WTC11 (cell line): ENCODE measurements around the gene EAF2. TPM values are rescaled to one million over a fixed set of nuclear protein-coding genes. Genes with fewer than 3 reads are reported as not detected.
A peak's percentile ranks its signal among the peaks of the same experiment; 100 is the strongest.

ENCODE experiments used
- ATAC-seq: fragments of 200-7000 bp; cut with Tn5 transposase; 2 replicates; pipeline ENCODE4 v1.10.0; 2021; ENCODE audit warnings: mild to moderate bottlenecking, moderate library complexity
- CTCF ChIA-PET: fragments of 300-600 bp; sonication (Branson Sonifier 250); formaldehyde crosslinking; loops from one replicate; lab custom pipeline; 2021; ENCODE audit warnings: antibody characterized with exemption; lab: Charles Lee
- POLR2A ChIA-PET: fragments of 350-600 bp; sonication (Branson Sonifier 250); formaldehyde crosslinking; loops from one replicate; lab custom pipeline; 2021; ENCODE audit warnings: antibody characterized with exemption; lab: Charles Lee
- DNase-seq: peaks from one replicate; pipeline ENCODE4 v3.0.0; 2021; ENCODE audit warnings: low spot score
- H3K27ac Mint-ChIP-seq: 2 replicates; pipeline ENCODE4 v1.8.0; 2021; ENCODE audit warnings: mixed read lengths
- H3K27me3 Mint-ChIP-seq: 2 replicates; pipeline ENCODE4 v1.8.0; 2021; ENCODE audit warnings: low read depth, mild to moderate bottlenecking, moderate library complexity, mixed read lengths
- H3K36me3 Mint-ChIP-seq: 2 replicates; pipeline ENCODE4 v1.8.0; 2021; ENCODE audit warnings: mixed read lengths
- H3K4me1 Mint-ChIP-seq: 2 replicates; pipeline ENCODE4 v1.8.0; 2022; ENCODE audit warnings: mixed read lengths
- H3K4me3 Mint-ChIP-seq: 2 replicates; pipeline ENCODE4 v1.8.0; 2021; ENCODE audit warnings: mild to moderate bottlenecking, moderate library complexity, mixed read lengths
- H3K9me3 Mint-ChIP-seq: 2 replicates; pipeline ENCODE4 v1.8.0; 2021; ENCODE audit warnings: mixed read lengths
- ATF2 ChIP-seq: sonication (generic); formaldehyde crosslinking; IDR thresholded peaks from 2 replicates; pipeline ENCODE4 v1.8.1; 2022; ENCODE audit warnings: low read depth, missing genetic modification reagents, borderline replicate concordance
- CTCF ChIP-seq: fragments of 200-600 bp; IDR thresholded peaks from 2 replicates; pipeline ENCODE4 v1.8.0; 2022; ENCODE audit warnings: antibody characterized with exemption
- ERG ChIP-seq: fragments of 250-450 bp; sonication (Bioruptor Pico); IDR thresholded peaks from 2 replicates; pipeline ENCODE4 v1.8.0; 2021; ENCODE audit warnings: mild to moderate bottlenecking
- FOXJ3 ChIP-seq: sonication (generic); formaldehyde crosslinking; IDR thresholded peaks from 2 replicates; pipeline ENCODE4 v1.9.0; 2021; ENCODE audit warnings: missing genetic modification reagents, mild to moderate bottlenecking, borderline replicate concordance
- FOXP1 ChIP-seq: sonication (generic); formaldehyde crosslinking; IDR thresholded peaks from 2 replicates; pipeline ENCODE4 v1.8.0; 2022; ENCODE audit warnings: missing genetic modification reagents, mild to moderate bottlenecking, moderate library complexity, borderline replicate concordance
- MAX ChIP-seq: sonication (generic); formaldehyde crosslinking; IDR thresholded peaks from 2 replicates; pipeline ENCODE4 v1.8.0; 2022; ENCODE audit warnings: mild to moderate bottlenecking, missing genetic modification reagents
- MLX ChIP-seq: sonication (generic); formaldehyde crosslinking; IDR thresholded peaks from 2 replicates; pipeline ENCODE4 v1.8.1; 2023; ENCODE audit warnings: mild to moderate bottlenecking, missing genetic modification reagents, moderate library complexity
- PREB ChIP-seq: sonication (generic); formaldehyde crosslinking; IDR thresholded peaks from 2 replicates; pipeline ENCODE4 v1.8.1; 2022; ENCODE audit warnings: mild to moderate bottlenecking, missing genetic modification reagents, moderate library complexity, borderline replicate concordance
- SMAD4 ChIP-seq: sonication (generic); formaldehyde crosslinking; IDR thresholded peaks from 2 replicates; pipeline ENCODE4 v1.8.0; 2022; ENCODE audit warnings: mild to moderate bottlenecking, missing genetic modification reagents
- TP53 ChIP-seq: sonication (generic); formaldehyde crosslinking; IDR thresholded peaks from 2 replicates; pipeline ENCODE4 v1.8.1; 2023; ENCODE audit warnings: mild to moderate bottlenecking, missing genetic modification reagents
- ZBTB43 ChIP-seq: sonication (generic); formaldehyde crosslinking; IDR thresholded peaks from 2 replicates; pipeline ENCODE4 v1.8.1; 2023; ENCODE audit warnings: mild to moderate bottlenecking, missing genetic modification reagents
- ZNF138 ChIP-seq: sonication (generic); formaldehyde crosslinking; conservative IDR thresholded peaks from 2 replicates; pipeline ENCODE4 v1.8.1; 2022; ENCODE audit warnings: mild to moderate bottlenecking, moderate library complexity, missing genetic modification reagents
- ZNF281 ChIP-seq: sonication (generic); formaldehyde crosslinking; IDR thresholded peaks from 2 replicates; pipeline ENCODE4 v1.8.0; 2023; ENCODE audit warnings: mild to moderate bottlenecking, missing genetic modification reagents
- ZNF425 ChIP-seq: fragments of 250-450 bp; sonication (Bioruptor Pico); conservative IDR thresholded peaks from 2 replicates; pipeline ENCODE4 v1.9.0; 2021; ENCODE audit warnings: mild to moderate bottlenecking
- total RNA-seq: library from RNA; stranded (reverse); gene quantifications from 3 replicates; pipeline ENCODE4 v1.2.3, GENCODE V29; 2021

The EAF2 gene
- total RNA-seq, 1 experiment from 2014 or later, result 5.3 TPM

GRCh38 chr3:121834157-121834670, 795 bp upstream of the EAF2 start:
- CTCF ChIA-PET, result interaction anchor here (1.3 kb wide), 2 partner anchors 155 to 161 kb away, joined by 3 read pairs; no protein-coding TSS in a partner anchor
- TF ChIP-seq FOXP1 (CRISPR knock-in tag) (no peak), ZNF425 (CRISPR knock-in tag) (no peak), ZNF281 (CRISPR knock-in tag) (no peak), ZBTB43 (CRISPR knock-in tag) (no peak)
- peaks cover 19% of the 10 kb centered on the region for H3K27me3 Mint-ChIP-seq
- POLR2A ChIA-PET, result interaction anchor here (1.4 kb wide), 1 partner anchor 241 kb away, joined by 3 read pairs; the partner anchor contains the start of gene FBXO40
- peaks cover 19% of the 10 kb centered on the region for H3K4me1 Mint-ChIP-seq
- peaks cover 8% of the 10 kb centered on the region for H3K36me3 Mint-ChIP-seq
- H3K9me3 Mint-ChIP-seq, result no peaks in the 10 kb centered on the region
- H3K27ac Mint-ChIP-seq, result no peak overlapping the region; the same call in 1 of the 2 replicates
- DNase-seq (no peak), ATAC-seq (peak; percentile 4)
- H3K4me3 Mint-ChIP-seq, result peak overlapping the region; percentile 95

GRCh38 chr3:121835465-121835801, 424 bp downstream of the EAF2 start:
- DNase-seq (no peak), ATAC-seq (no peak)
- Mint-ChIP-seq H3K9me3 (no peaks in the 10 kb centered on the region), H3K4me1 (peaks cover 19% of the 10 kb centered on the region), H3K27me3 (peaks cover 19% of the 10 kb centered on the region), H3K27ac (0 out of 2 replicates have a peak overlapping the region, but pooled peaks have one; percentile 91), H3K4me3 (peak overlapping the region; percentile 95), H3K36me3 (peaks cover 8% of the 10 kb centered on the region)
- ChIA-PET CTCF (interaction anchor here (1.3 kb wide), 1 partner anchor 154 kb away, joined by 3 read pairs; no protein-coding TSS in a partner anchor), POLR2A (interaction anchor here (1.4 kb wide), 1 partner anchor 242 kb away, joined by 3 read pairs; the partner anchor contains the start of gene FBXO40)
- TF ChIP-seq FOXJ3 (CRISPR knock-in tag) (no peak), MLX (CRISPR knock-in tag) (no peak), SMAD4 (no peak), ZNF138 (no peak), ATF2 (CRISPR knock-in tag) (no peak), MAX (no peak), CTCF (no peak), TP53 (CRISPR knock-in tag) (no peak), ERG (CRISPR knock-in tag) (no peak), PREB (CRISPR knock-in tag) (no peak)
